ENCODE measurements around the gene MRFAP1L1. TPM values are rescaled to one million over a fixed set of nuclear protein-coding genes. Genes with fewer than 3 reads are reported as not detected.

The MRFAP1L1 gene
- total and polyA plus RNA-seq, 9 of the 15 experiments (the other 6 are each of a cell fraction or from before 2014, with no cell fraction given): 37.6 to 111 (median 83.8) TPM

DNA sequence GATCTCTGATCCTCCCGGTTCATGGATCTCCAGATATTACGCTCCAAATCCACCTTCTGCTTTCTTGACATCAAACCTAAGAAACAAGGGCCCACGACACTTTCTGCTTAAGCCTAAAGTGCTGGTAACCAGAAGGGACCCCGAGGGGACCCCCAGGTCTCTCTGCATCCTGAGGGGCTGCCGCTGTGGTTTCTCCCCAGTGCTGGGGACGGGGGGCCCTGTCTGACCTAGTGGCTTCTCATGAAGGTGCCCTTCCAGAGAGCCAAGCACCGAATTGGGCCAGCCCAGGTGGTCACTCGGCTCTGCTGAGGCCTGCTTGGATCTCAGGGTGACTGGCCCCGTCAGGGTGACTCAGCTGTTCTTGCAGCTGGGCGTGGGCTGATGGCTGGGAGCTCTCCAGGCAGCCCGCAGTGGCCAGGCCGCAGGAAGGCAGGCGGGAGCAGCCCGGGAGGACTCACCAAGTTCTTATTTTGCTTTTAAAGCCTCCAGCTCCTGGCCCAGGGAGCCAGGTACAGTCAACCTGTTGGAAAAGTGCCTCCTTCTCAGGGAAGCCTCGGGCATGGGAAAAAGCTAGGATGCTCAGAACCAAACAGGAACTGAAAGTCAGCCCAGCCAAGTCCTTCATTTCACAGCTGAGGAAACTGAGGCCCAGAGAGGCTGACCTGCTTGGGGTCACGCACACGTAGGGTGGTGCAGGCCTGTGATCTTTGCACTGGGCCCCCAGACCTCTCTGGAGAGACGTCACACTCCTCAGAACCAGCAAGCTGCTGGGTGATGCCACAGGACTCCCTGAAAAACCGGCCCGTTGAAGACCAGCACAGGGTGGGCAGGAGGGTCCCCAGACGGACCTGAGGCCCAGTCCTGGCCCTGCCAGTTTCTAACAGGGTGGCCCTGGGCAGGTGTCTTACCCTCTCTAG lies 23.0 kb upstream of the MRFAP1L1 start (continued):
- TF ChIP-seq SAFB2 (IDR thresholded peaks at IDR 0.05; ENCODE audit: borderline replicate concordance, low read depth, low read length, severe bottlenecking) (no peak), NR4A1 (CRISPR knock-in tag; IDR thresholded peaks at IDR 0.05) (no peak), NR4A1 (tag; IDR thresholded peaks at IDR 0.05) (peak; percentile 88), SMAD1 (IDR thresholded peaks at IDR 0.05; ENCODE audit: low read depth, low read length, partially characterized antibody) (peak; percentile 50), RCOR1 (IDR thresholded peaks at IDR 0.05; ENCODE audit: borderline replicate concordance in 1 of 2, low read depth in 2 of 2, low read length in 2 of 2) (peak in 1 of 2 experiments; percentile 85; a peak in 2 of 4 replicates), ZNF586 (CRISPR knock-in tag; conservative IDR thresholded peaks at IDR 0.05) (no peak), SMC3 (conservative IDR thresholded peaks at IDR 0.05; ENCODE audit: insufficient read depth, low read depth, low read length) (no peak), KLF13 (tag; IDR thresholded peaks at IDR 0.05; ENCODE audit: borderline replicate concordance, low read depth) (peak; percentile 3), CBFA2T3 (IDR thresholded peaks at IDR 0.05) (peak; percentile 84), RBM25 (IDR thresholded peaks at IDR 0.05; ENCODE audit: low read depth, low read length, severe bottlenecking) (no peak), HDGF (IDR thresholded peaks at IDR 0.05) (no peak), HLTF (IDR thresholded peaks at IDR 0.05) (no peak), GTF2A2 (tag; IDR thresholded peaks at IDR 0.05) (peak; percentile 35; the same call in 1 of the 2 replicates), NONO (IDR thresholded peaks at IDR 0.05; ENCODE audit: low read depth in 2 of 2, low read length in 1 of 2) (peak in 1 of 2 experiments; percentile 63; a peak in 1 of 4 replicates), POLR2A (conservative IDR thresholded peaks at IDR 0.05) (peak; percentile 80), ZNF707 (CRISPR knock-in tag; conservative IDR thresholded peaks at IDR 0.05) (no peak), ASH1L (IDR thresholded peaks at IDR 0.05; ENCODE audit: borderline replicate concordance, low read depth, partially characterized antibody) (no peak), HNRNPLL (IDR thresholded peaks at IDR 0.05; ENCODE audit: low read depth, low read length, poor library complexity, severe bottlenecking) (no peak), POLR2AphosphoS2 (IDR thresholded peaks at IDR 0.05; ENCODE audit: low read length) (no peak), ZNF668 (CRISPR knock-in tag; IDR thresholded peaks at IDR 0.05) (0 out of 2 replicates have a peak, but pooled peaks have one; percentile 42), ERF (CRISPR knock-in tag; IDR thresholded peaks at IDR 0.05) (peak; percentile 17; the same call in 1 of the 2 replicates), SMARCA4 (IDR thresholded peaks at IDR 0.05) (peak; percentile 82), ZNF134 (CRISPR knock-in tag; conservative IDR thresholded peaks at IDR 0.05) (no peak; the same call in 1 of the 2 replicates), L3MBTL2 (IDR thresholded peaks at IDR 0.05) (peak; percentile 95), HNRNPL (IDR thresholded peaks at IDR 0.05; ENCODE audit: low read depth, low read length) (no peak), ZBTB7A (IDR thresholded peaks at IDR 0.05; ENCODE audit: borderline replicate concordance, control insufficient read depth, low read depth, low read length) (peak; percentile 50; the same call in 1 of the 2 replicates)
- TF ChIP-seq, protein P1, sequence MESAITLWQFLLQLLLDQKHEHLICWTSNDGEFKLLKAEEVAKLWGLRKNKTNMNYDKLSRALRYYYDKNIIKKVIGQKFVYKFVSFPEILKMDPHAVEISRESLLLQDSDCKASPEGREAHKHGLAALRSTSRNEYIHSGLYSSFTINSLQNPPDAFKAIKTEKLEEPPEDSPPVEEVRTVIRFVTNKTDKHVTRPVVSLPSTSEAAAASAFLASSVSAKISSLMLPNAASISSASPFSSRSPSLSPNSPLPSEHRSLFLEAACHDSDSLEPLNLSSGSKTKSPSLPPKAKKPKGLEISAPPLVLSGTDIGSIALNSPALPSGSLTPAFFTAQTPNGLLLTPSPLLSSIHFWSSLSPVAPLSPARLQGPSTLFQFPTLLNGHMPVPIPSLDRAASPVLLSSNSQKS (CRISPR knock-in tag; IDR thresholded peaks at IDR 0.05): 0 out of 2 replicates have a peak, but pooled peaks have one; percentile 22
- TF ChIP-seq, protein P2, sequence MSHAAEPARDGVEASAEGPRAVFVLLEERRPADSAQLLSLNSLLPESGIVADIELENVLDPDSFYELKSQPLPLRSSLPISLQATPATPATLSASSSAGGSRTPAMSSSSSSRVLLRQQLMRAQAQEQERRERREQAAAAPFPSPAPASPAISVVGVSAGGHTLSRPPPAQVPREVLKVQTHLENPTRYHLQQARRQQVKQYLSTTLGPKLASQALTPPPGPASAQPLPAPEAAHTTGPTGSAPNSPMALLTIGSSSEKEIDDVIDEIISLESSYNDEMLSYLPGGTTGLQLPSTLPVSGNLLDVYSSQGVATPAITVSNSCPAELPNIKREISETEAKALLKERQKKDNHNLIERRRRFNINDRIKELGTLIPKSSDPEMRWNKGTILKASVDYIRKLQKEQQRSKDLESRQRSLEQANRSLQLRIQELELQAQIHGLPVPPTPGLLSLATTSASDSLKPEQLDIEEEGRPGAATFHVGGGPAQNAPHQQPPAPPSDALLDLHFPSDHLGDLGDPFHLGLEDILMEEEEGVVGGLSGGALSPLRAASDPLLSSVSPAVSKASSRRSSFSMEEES (CRISPR knock-in tag; IDR thresholded peaks at IDR 0.05): no peak
